Non-pigmented ciliary epithelial cell (primary cell): ENCODE results near the gene FLG2.

Experiments
- DNase-seq: peaks from one replicate; pipeline ENCODE4 v3.0.0-alpha.2; 2010; ENCODE audit warnings: low read depth

The FLG2 gene

GRCh38 chr1:152359906-152360305 lies at the start of gene FLG2:
Gene FLG2 (minus strand): TSS chr1:152360006. CDS start chr1:152358884, 1,122 bp downstream.
- no peak for DNase-seq

DNA sequence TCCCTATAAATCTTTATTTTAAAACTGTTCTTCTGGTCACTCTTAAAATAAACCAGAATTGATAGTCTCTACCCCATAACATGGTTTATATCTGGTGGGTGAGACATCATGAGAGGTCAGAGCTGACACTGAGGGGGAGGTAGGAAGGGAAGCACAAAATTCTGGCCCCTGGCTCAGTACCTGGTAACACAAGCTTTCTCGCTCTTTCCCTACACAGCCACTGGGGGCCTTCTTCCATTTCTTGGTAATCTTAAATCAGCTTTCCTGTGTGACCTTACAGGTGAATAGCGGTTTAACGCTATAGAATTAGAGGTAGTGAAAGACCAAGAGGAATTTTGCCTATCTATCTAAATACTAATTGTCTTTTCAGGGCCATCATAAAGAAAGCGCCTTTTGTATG lies 48.9 kb upstream of the FLG2 start:
- DNase-seq, result no peak

DNA sequence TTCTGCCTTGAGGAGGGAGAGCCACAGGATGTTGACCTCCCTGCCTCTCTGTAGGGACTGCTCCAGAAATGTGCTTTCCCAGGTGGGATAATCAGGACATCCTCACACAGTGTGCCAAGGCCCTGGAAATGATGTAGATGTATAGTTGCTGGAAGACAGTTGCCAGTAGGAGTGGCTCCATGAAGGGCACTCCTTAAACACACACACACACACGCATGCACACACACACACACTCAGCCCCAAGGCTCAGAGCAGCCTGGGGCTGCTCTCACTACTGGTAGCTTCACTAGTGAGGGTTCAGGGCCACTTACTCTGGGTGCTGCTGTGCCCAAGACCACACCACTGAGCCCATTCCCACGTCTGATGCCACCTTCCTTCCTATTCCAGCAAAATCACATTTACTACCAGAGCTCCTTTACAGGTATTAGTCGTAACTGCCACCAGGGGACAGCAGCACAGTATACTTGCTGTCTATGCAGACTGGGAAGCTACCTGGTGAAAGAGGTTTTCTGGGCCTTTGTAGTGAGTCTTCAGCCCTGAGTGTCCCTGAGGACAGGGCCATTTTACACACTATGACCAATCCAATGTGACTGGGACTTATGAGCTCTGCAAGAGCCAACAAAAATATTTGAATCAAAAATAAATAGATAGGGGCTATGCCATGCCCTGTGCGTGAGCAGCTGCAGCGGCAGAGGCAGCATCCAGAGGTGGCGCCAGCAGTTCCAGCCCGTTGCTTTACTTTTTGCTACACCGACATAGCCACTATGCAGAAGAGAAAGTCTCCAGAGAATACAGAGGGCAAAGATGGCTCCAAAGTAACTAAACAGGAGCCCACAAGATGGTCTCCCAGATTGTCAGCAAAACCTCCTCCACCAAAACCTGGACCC lies 39.2 kb upstream of the FLG2 start:
- no peak for DNase-seq

DNA sequence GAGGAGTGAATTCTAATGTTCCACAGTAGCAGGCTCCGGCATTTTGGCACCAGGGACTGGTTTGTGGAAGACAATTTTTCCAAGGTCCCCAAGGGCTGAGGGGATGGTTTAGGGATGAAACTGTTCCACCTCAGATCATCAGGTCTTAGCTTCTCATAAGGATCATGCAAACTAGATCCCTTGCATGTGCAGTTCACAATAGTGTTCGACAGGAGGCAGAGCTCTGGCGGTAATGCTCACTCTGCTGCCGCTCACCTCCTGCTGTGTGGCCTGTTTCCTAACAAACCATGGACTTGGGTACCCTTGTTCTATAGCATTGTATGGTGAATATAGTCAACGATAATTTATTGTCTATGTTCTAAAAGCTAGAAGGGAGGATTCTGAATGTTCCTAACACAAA lies 37.7 kb upstream of the FLG2 start:
- no peak for DNase-seq

DNA sequence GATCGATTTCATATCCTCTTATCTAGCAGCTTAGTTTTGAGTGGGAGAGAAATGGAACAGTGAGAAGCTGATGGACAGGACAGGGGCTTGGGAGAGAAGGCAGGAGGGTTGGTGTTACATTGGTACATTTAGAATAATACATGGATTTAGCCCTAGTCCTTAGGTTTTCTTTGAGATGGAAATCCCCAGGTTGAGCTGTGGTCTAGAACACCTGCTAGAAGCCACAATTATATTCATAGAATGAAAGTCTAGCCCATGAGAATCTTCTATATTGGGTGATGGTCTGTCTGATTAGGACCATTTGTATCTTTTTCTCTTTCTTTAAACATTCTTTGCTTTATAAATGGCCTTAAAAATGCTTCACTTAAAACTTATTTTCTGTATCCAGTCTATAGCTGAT lies 34.3 kb upstream of the FLG2 start:
- no peak for DNase-seq

DNA sequence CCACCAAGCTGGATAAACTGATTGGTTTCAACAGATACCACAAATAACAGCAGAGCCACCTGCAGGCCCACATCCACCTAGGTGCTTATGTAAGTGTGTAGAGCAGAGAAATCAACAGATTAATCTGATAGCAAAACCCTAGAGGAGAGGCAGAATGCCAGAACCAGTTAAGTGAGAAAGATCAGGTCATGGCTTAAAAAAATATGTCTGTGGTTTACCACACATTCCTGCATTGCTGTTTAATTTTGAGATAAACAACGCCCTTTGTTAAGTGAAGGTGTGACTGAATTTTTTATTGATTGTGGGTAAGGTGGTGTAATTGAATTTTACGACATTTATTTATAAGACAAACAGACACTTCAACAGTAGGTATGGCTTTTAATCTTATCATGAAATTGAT lies 33.1 kb upstream of the FLG2 start:
- no peak for DNase-seq

GRCh38 chr1:152388889-152389288 lies 29.1 kb upstream of the FLG2 start:
- DNase-seq, result no peak

DNA sequence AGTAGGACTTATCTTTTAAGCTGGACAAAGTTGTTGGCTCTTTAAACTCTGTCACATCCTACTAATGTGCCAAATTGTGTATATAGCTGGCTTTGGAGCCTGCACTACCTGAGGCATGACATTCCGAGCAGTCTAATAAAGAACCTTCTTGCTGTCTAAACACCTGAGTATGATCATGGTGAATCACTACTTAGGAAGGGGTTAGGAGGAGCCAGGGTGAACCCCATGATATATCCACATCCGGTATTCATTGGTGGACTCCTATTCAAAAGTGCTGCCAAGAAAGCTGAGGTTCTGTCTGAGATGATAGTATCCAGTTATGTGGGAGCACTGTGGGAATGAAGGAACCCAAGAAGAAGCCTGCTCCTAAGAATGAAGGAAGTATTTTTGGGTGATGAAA lies 27.1 kb upstream of the FLG2 start:
- no peak for DNase-seq

- no peak for DNase-seq
These were observed 21.1 kb upstream of the FLG2 start for GRCh38 chr1:152380932-152381331.

- no peak for DNase-seq
These were observed 14.6 kb upstream of the FLG2 start for GRCh38 chr1:152374451-152374850.

DNA sequence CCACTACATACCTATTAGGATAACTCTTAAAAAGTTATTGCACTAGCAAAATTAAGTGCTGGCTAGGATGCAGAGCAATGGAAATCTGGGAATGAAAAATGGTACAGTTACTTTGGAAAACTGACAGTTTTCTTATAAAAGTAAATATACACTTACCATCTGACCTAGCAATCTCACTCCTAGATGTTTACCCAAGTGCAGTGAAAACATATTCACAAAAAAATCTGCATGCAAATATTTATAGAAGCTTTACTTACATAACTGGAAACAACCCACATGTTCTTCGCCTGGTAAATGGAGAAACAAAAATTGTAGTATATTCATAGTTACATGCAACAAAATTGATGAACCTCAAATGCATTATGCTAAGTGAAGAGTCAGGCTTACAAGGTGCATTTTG lies 12.9 kb upstream of the FLG2 start:
- no peak for DNase-seq

DNA sequence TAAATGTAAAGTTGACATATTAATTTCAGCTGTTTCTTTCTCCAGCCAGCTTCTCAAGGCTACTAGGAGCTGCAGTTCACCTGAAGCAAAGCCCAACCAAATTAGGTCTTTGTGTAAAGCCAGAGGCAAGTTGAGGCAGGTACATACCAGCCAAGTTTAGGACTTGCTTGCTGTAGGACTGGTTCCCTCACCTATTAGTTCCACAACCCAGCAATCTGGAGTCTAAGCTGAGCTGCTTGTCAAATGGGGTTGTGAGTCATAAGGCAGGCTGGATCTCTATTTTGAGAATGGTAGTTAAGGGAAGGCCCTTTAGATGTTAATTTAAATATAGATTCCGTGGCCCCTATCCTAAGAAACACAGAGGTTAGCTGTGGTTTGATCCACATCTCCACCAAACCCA lies 7.6 kb upstream of the FLG2 start:
- no peak for DNase-seq

- no peak for DNase-seq
These were observed 3.1 kb downstream of the FLG2 start for GRCh38 chr1:152356736-152357135.

DNA sequence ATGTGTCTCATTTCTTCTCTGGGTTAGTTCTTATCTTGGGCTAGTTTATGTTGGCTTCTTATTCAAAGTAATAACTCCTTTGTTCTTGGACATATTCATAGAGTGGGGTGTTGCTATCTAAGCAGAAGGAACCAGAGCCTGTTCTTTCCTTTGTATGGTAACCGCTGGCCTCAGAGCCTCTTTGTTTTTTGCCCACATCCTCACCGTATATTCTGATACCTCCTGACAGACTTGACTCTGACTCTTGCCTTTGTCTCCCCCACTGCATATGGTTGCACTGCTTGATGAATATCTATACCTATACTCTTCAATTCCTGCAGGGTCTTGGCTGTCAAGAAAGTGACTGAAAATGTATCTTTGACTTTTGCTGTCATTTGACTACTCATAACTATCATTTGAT lies 10.2 kb downstream of the FLG2 start:
- DNase-seq, result no peak

GRCh38 chr1:152348447-152348846 lies 11.4 kb downstream of the FLG2 start:
- no peak for DNase-seq

DNA sequence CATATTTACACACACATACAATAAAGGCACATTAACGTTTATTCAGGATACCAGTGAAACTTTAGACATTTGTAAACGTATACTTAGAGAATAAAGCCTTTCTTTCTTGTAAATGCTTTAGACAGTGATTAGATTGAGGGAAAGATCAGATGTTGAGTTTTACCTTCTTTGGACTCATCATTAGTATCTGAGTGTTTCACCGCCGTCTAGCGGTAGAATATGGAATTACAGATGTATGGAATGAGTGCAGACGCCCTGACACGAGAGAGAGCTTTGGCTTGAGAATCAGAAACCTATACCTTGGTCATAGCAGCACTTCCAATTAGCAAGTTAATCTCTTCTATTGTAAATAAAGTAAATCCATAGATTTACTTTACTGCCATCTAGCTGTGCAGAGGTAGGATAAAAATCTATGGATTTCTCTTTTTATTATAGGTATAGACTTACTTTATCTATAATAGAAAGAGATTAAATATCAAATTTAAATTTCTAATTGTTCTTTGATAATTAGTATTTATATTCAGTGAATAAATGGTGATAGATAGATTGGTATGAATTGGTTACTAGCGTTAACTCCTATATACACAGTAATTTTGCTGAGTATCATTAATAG lies 12.6 kb downstream of the FLG2 start:
- peak; percentile 10 for DNase-seq

DNA sequence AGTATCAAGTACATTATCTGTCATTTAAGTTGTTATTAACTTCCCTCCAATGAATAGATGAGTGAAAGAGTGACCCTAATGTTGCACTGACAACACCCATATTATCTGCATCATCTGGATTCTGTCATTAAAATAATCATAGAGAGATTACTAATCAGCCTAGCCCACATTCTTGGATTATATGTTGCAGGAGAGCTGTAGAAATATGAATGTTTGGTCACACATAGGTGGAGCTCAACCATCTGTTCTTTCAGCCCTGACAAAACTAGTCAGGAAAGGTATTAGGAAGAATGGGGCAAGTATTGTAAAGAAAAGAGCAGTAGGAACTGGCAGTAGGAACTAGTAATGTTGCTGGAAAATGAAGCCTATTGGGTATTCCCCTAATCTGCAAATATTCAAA lies 15.4 kb downstream of the FLG2 start:
- no peak for DNase-seq

- DNase-seq, result no peak
These were observed 16.8 kb downstream of the FLG2 start for GRCh38 chr1:152343006-152343405.

GRCh38 chr1:152335399-152335798 lies 24.4 kb downstream of the FLG2 start:
- DNase-seq, result no peak

DNA sequence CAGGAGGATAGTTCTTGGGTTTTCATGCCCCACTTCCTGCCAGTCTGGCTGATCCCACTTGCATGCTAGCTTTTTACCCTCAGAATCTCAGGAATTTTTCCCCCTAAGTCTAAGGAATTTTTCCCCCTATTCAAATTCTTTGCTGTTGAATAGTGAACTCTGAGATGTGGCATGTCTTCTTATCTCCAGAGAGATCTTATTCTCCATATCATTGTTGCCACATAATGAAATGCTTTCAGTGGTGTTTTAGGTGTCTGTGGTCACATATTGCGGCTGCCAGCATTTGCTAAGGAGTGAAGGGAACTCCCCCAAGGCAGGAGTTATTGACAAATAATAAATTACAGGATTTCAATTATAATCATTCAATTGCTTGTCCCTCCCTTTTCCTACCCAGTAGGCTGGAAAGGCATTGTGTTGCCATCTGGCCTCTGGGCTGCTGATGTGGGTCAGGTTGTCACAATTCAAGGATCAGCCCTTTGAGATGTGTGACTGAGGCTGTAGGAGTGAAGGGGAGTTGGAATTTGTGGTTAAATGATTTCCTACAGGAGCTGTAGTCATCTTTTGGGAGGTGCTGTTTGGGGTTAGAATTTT lies 30.9 kb downstream of the FLG2 start:
- no peak for DNase-seq

DNA sequence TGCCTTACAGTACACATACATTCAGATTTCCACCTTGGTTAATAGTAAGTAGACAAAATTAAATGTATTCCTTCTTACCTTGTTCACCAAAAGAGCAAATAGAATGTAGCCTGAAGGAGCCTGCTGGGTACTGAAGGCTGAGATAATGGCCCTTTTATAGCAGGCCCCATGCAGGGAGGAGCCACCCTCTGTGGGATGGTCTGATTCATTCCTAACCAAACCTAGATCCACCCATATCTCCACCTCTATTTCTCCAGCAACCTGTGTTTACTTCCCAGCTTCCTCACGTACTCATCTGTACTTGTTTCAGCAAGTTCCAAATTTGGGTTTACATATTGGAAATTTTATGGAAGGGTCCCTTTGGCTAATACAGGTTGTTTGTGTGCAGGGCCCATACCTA lies 34.7 kb downstream of the FLG2 start, which contains the start of gene FLG:
TSS of gene FLG (minus strand) at position 129 of the 400 bp plus-strand sequence. CDS start 9,783 bp downstream, outside the sequence.
- DNase-seq, result no peak

- DNase-seq, result no peak
These were observed 45.8 kb downstream of the FLG2 start for GRCh38 chr1:152313970-152314369.

GRCh38 chr1:152313319-152313801 lies 46.4 kb downstream of the FLG2 start:
- no peak for DNase-seq
